WI38 (cell line): Measurements from ENCODE around the gene WDR53.
A peak's percentile ranks its signal among the peaks of the same experiment; 100 is the strongest.

Experiments
- H3K4me3 ChIP-seq: 2 replicates; pipeline ENCODE4 v1.5.1; 2011; ENCODE audit warnings: low read depth, mild to moderate bottlenecking, control low read depth, low read length
- TF ChIP-seq, protein P1 (sequence below): IDR thresholded peaks from 2 replicates; pipeline ENCODE4 v1.5.1; 2012; ENCODE audit warnings: low read depth, mild to moderate bottlenecking, control low read depth, low read length

Gene WDR53

DNA sequence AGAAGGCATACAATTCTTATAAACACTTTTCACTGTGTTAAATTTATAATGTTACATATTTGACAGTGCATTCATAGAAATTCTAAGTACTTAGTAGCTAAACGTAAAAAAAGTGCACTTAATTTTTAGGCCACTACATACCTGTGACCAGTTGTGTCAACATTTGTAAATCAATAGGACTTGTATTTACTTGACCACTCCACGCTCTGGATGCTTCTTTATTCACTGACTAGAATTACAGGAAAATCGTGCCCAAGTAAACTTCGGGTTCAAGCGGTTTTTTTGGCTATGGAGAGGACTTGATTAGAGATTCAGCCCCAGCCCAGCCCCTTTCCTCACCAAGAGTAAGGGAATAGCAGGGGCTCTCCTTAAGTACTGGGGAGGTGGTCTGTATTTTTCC lies 21.8 kb downstream of the WDR53 start:
- H3K4me3 ChIP-seq = no peak overlapping the region
- TF ChIP-seq, protein P1, sequence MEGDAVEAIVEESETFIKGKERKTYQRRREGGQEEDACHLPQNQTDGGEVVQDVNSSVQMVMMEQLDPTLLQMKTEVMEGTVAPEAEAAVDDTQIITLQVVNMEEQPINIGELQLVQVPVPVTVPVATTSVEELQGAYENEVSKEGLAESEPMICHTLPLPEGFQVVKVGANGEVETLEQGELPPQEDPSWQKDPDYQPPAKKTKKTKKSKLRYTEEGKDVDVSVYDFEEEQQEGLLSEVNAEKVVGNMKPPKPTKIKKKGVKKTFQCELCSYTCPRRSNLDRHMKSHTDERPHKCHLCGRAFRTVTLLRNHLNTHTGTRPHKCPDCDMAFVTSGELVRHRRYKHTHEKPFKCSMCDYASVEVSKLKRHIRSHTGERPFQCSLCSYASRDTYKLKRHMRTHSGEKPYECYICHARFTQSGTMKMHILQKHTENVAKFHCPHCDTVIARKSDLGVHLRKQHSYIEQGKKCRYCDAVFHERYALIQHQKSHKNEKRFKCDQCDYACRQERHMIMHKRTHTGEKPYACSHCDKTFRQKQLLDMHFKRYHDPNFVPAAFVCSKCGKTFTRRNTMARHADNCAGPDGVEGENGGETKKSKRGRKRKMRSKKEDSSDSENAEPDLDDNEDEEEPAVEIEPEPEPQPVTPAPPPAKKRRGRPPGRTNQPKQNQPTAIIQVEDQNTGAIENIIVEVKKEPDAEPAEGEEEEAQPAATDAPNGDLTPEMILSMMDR = no peak

DNA sequence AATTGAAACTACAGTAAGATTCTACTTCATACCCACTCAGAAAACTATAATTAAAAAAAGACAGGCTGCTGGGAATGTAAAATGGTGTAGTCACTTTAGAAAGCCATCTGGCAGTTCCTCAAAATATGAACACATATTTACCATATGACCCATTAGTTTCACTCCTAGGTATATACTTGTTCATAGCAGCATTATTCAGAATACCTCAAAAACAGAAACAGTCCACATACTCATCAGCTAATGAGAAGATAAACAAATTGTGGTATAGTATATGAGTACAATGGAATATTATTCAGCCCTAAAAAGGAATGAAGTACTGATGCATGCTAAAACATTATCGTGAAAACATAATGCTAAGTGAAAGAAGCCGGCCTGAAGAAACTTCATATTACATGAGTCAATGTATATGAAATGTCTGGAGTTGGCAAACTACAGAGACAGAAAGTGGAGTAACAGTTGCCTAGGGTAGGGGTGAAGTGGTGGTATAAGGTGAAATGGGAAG lies 23.8 kb downstream of the WDR53 start:
- H3K4me3 ChIP-seq = no peak overlapping the region
- TF ChIP-seq, protein P1 = no peak

DNA sequence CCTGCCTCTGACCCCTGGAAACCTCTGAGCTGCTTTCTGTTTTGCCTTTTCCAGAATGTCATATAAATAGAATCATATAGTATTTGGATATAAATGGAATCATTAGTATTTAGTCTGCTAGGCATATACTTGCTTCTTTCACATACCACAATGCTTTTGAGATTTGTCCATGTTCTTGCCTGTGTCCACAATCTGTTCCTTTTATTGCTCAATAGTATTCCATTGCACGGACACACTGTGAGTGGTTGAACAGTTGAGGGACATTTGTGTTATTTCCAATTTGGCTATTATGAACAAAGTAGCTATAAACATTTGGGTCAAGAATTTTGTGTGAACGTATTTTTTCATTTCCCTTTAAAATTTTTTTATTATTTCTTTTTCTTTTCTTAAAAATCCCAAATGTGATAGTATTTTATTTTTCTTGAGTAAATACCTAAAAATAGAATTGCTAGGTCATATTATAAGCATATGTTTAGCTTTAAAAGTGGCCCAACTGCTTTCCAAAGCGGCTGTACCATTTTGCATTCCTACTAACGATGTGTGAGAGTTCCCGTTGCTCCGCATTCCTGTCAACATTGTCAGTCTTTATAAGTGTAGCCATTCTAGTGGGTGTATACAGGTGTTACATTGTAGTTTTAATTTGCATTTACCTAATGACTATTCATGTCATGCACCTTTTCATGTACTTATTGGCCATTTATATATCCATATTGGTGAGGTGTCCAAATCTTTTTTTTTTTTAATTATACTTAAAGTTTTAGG lies 26.5 kb downstream of the WDR53 start:
- no peak overlapping the region for H3K4me3 ChIP-seq
- TF ChIP-seq, protein P1 = no peak

DNA sequence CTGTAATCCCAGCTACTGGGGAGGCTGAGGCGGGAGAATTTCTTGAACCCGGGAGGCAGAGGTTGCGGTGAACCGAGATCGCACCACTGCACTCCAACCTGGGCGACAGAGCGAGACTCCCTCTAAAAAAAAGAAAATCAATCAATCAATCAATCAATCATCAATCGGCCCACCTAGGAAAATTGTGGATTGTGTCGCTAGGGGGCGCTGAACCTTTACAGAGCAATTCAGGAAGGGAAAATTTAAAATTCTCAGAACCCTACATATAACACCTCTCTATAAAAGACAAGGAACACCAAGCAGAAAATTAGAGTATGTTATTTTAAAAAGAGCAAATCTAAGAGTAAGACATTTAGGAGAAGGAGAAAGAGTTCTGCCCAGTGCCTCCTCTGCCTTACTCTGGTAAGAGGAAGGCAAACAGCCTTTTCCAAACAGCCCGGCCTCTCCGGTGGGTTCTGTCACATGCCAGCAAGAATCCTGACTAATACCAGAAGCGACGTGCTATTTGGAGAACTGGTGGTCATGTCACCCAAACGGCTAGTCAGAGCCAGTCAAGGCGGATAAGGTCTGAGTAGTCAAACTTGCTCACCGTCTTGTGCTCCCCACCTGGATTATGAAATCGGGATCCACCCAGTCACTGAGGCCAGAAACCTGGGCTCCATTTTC lies 30.9 kb downstream of the WDR53 start:
- H3K4me3 ChIP-seq = no peak overlapping the region
- TF ChIP-seq, protein P1 = peak; percentile 49

DNA sequence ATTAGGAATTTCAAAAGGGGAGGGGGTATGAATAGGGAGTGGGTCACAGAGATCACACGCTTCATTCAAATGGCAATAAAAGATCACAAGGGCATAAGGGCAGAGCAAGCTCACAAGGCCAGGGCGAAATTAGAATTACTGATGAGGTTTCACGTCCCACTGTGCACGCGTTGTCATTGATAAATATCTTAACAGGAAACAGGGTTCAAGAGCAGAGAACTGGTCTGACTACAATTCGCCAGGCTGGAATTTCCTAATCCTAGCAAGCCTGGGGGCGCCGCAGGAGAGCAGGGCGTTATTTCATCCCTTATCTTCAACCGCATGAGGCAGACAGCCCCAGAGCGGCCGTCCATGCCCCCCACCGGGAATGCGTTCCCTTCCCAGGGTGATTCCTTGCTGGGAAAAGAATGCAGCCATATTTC lies 35.1 kb downstream of the WDR53 start:
- H3K4me3 ChIP-seq = no peak overlapping the region
- TF ChIP-seq, protein P1 = no peak

DNA sequence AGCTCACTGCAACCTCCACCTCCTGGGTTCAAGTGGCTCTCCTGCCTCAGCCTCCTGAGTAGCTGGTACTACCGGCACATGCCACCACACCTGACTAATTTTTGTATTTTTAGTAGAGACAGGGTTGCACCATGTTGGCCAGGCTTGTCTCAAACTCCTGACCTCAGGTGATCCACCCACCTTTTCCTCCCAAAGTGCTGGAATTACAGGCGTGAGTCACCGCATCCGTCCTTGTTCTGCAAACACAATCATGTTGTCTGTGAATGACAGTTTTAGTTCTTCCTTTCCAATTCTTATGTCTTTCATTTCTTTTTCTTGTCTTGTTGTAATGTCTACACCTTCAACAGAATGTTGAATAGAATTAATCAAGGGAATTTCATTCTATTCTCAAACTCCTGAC lies 36.9 kb downstream of the WDR53 start:
- TF ChIP-seq, protein P1 = no peak
- H3K4me3 ChIP-seq = no peak overlapping the region

DNA sequence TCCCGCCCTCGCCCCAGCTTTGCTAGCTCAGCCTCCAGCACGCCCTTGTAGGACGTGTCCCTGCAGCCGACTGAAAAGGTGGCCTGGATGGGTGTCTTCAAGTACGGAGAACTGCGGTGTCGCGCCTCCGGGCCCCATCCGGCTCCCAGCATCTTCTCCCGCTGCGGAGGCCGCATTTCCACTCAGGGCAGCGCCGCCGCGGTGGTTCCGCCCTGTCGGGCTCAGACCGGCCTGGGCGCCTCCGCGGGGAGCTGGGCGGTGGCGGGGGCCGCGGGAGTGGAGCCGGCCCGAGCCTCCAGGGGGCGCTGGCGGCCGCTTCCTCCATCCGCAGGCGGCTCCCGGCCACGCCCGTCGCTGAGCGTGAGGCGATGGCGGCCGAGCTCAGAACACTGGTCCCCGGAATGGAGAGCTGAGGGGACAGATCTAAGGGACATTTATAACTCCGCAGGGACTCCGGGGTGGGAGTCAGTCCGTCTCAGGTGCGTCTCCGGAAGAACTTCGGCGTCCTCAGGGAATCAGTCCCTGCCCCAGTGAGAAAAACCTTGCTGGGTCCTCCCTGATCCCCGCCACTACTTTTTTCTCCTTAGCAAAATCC lies 39.6 kb downstream of the WDR53 start:
- TF ChIP-seq, protein P1 = 0 out of 2 replicates have a peak, but pooled peaks have one; percentile 13
- no peak overlapping the region for H3K4me3 ChIP-seq
